ENCODE measurements around the gene ZNHIT2.
"Not testable (repeated sequence)": the region's sequence is repeated elsewhere in the genome, so short reads cannot be mapped to it uniquely, and the experiment has no call there.

Gene ZNHIT2

DNA sequence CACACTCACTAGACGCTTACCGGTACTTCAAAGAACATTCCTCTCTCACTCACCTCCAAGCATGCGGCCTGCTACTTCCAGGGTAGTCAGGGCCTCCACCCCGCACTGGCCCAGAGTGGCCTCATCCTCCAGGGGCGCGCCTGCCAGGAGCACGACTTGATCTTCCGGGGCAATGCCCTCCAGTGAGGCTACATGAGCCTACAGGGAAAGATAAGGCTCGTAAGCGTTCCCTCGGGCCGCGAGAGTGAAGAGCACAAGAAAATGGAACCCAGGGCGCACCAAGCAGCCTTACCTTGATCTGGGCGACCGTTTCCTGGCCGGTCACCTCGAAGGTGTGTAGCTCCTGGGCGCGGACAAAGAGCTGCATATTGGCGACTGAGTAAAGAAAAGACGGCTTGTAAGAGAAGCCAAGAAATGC, 4.0 kb upstream of the ZNHIT2 start:
- no peak for DNase-seq (ENCODE audit: extremely low read depth in 1 of 2, low read depth in 1 of 2)

DNA sequence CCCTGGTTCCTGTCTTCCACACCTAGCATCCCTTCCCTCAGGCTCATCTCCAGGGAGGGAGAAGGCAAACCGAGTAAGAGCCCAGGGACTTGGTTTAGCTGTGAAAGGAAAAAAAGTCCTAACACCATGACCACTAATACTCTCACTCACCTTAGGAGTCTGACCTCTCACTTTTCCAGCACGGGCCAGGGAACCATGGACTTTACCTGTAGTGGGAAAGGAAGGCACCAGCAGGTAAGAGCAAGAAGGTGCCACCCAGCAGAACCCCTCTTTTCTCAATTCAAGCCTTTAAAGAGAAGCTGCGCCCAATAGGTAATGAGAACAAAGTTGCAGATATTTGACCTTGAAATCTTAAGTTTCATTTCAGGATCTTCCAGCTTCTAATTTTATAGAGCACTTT, 3.3 kb upstream of the ZNHIT2 start:
- DNase-seq (ENCODE audit: extremely low read depth in 1 of 2, low read depth in 1 of 2) = no peak

DNA sequence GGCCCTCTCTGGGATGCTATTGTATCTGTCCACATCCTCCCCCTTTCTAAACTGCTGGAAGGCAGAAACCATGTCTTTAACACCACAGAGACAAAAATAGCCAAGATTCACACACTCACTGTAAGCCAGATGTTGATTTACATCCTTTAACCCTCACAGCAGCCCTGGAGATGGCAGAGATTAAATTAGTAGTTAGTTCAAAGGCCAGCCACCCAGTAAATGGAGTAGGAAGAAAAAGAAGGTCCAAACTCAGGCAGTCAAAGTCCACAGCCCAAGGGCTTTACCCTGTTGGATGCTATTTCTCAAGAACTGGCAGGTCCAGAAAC, 2.1 kb upstream of the ZNHIT2 start:
- DNase-seq (ENCODE audit: extremely low read depth in 1 of 2, low read depth in 1 of 2) = no peak

GRCh38 chr11:65118891-65119669, 1.6 kb upstream of the ZNHIT2 start:
- not testable (repeated sequence) for DNase-seq (ENCODE audit: extremely low read depth in 1 of 2, low read depth in 1 of 2)

DNA sequence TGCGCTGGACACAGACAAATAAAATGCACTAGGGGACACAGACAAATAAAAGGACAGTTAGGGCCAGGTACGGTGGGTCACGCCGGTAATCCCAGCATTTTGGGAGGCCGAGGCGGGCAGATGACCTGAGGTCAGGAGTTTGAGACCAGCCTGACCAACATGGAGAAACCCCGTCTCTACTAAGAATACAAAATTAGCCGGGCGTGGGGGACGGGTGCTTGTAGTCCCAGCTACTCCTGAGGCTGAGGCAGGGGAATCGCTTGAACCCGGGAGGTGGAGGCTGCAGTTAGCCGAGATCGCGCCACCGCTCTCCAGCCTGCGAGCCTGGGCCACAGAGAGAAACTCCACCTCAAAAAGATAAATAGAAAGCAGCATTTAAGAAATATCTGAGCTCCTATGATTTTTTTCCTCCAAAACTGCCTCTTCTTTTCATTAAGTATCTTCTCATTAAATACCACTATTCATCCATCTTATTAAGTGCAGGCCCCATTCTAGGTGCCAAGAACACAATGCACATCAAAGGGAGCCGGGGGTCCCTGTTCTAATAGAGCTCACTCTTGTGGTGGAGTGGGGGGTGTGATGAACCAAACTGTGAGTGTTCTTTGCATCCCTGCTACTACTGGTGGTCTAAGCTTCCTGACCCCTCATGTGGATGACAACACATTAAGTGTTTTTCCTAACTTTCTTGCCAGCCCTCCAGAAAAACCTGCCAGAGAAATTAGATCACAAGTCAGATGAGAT, 766 bp upstream of the ZNHIT2 start:
- DNase-seq (ENCODE audit: extremely low read depth in 1 of 2, low read depth in 1 of 2) = no peak

DNA sequence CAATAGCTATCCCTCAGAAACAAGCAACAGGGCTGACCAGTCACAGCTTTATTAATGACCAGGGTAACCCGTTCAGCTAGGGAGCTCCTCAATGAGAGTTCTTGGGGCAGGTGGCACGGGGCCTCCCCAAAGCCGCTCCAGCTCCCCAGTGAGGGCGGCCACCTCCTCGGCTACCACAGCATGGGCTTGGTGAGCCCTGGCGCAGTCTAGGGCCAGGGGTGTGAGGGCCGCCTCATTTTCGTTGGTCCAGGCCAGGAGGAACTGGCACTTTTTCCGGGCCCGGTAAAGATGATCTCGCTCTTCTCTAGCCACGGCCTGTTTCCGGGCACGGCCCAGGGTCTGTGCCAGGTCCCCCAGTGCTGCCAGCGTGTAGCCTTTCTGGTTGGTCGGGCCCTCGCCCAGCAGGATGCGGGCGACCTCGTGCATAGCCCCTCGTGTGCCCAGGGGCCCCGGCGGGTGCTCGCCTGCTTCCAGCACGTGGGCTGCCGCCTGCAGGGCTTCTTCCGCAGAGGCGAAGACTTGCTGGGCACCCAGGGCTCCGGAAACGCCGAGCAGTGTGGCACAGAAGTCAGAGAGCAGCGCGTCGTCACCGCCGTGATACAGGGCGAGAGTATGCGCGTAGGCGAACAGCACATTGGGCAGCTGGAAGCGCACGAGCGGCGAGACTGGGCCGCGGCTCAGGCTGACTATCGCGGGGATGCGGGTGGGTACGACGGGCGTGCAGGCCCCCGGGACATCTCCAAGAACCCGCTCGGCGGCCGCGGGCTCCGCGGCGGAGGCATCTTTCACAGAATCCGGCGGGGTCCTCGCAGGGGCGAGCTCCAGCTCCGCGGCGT, 913 bp downstream of the ZNHIT2 start:
- DNase-seq (ENCODE audit: extremely low read depth in 1 of 2, low read depth in 1 of 2) = peak in 1 of 2 donors; percentile 62

- DNase-seq (ENCODE audit: extremely low read depth in 1 of 2, low read depth in 1 of 2) = no peak
Observed at GRCh38 chr11:65115361-65116082, 2.0 kb downstream of the ZNHIT2 start.

DNA sequence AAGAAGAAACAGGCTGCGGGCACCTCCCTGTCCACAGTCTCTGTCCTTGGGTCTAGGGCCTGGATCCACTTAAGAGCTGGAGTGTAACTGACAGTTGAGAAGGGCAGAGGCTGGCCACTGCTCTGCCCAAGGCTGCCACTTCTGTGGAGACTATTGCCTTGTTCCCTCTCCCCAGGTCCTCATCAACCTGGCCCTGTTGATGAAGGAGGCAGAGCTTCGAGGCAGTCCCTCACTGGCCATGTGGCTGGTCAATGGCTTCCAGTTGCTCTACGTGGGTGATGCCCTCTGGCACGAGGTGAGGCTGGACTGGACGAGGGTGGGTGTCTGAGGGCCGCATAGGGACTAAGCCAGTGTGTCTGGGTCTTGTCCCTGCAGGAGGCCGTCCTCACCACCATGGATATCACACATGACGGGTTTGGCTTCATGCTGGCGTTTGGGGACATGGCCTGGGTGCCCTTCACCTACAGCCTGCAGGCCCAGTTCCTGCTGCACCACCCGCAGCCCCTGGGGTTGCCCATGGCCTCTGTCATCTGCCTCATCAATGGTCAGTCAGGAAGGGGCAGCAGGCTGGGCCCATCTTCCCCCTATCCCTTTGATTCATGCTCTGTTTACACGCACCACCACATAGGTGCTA, 2.8 kb downstream of the ZNHIT2 start:
- no peak for DNase-seq (ENCODE audit: extremely low read depth in 1 of 2, low read depth in 1 of 2)

DNA sequence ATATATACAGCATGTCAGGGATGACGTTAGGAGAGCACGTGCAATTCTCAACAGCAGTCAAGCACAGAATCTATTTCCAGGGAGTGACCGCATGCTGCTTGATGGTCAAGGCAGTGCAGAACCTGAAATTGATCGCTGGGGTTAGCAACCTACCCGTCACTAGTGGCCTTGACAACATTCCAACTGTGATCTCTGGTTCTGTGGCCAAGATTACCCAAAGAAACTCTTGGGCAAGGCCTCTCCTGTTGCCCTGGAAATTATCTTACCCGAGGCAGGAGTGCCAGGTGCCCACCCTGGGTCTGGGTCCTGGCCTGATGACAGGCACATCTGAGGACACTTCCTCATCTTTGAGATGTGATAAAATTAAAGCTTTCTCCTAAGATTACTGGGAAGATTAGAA, 3.7 kb downstream of the ZNHIT2 start:
- no peak for DNase-seq (ENCODE audit: extremely low read depth in 1 of 2, low read depth in 1 of 2)

DNA sequence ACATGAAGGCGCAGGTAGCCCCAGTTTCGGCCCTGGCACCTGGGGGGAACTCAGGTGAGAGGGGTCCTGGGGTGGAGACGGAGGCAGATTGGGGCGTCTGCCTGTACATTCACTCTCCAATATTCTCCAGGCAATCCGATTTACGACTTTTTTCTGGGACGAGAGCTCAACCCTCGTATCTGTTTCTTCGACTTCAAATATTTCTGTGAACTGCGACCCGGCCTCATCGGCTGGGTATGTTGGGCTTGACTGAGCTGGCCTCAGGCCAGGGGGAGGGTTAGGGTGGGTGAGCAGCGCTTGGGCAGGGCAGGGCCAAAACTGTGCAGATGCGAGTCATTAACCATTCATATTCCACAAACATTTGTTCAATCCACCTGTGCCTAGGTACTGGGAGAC, 4.1 kb downstream of the ZNHIT2 start:
- DNase-seq (ENCODE audit: extremely low read depth in 1 of 2, low read depth in 1 of 2) = no peak

DNA sequence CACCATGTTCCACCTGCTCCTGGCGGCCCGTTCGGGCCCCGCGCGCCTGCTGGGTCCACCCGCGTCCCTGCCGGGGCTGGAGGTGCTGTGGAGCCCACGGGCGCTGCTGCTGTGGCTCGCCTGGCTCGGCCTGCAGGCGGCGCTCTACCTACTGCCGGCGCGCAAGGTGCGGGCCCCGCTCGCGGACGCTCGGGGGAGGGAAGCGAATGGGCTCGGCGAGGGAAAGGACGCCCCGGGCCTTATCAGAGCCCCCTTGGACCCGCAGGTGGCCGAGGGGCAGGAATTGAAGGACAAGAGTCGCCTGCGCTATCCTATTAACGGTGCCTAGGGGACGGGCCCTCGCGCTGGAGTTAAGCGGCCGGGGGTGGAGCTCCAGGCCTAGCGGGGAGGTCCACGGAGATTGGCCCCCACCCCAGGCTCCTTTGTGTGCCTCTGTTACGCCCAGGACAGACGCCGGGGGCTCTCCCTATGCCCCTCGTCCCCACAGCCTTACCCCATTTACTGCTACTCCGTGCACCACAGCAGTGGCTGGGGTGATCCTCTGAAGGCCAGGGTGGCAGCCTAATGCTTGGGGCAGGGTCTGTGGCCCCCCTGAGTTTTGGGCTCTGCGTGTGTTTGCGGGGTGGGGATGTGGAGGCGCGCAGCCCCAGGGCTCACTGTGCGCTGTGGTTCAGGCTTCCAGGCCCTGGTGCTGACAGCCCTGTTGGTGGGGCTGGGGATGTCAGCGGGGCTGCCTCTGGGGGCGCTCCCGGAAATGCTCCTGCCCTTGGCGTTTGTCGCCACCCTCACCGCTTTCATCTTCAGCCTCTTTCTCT, 4.7 kb downstream of the ZNHIT2 start:
- no peak for DNase-seq (ENCODE audit: extremely low read depth in 1 of 2, low read depth in 1 of 2)

- peak; percentile 87 to 95 for DNase-seq (ENCODE audit: extremely low read depth in 1 of 2, low read depth in 1 of 2)
Observed at GRCh38 chr11:65111744-65112545, 5.6 kb downstream of the ZNHIT2 start, which contains the start of gene TM7SF2. Gene TM7SF2 (plus strand): TSS chr11:65111872. CDS start chr11:65112016, 144 bp downstream.

DNA sequence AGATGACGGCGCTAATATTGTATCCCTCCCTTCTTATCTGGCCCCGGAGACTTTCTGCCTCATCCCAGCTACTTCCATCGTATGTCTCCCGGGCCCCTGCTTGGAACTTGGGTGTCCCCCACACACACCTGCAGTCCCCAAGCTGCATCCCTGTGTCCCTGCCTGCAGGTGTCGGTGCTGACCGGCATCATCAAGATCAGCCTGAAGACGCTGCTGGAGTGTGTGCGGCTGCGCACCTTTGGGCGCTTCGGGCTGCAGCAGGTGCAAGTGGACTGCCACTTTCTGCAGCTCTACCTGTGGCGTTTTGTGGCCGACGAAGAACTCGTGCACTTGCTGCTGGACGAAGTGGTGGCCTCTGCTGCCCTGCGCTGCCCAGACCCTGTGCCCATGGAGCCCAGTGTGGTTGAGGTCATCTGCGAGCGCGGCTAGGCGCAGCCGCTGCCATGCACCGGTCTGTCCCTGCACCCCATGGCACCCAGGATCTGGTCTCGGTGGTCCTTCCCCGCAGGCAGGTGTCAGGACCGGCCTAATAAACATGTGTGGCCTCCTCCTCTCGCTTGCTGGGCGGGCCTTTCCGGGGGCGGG, 6.2 kb downstream of the ZNHIT2 start:
- no peak for DNase-seq (ENCODE audit: extremely low read depth in 1 of 2, low read depth in 1 of 2)

- peak; percentile 78 to 85 for DNase-seq (ENCODE audit: extremely low read depth in 1 of 2, low read depth in 1 of 2)
Observed at GRCh38 chr11:65110354-65110861, 7.1 kb downstream of the ZNHIT2 start.

- no peak for DNase-seq (ENCODE audit: extremely low read depth in 1 of 2, low read depth in 1 of 2)
Observed at GRCh38 chr11:65109231-65110198, 8.0 kb downstream of the ZNHIT2 start.

DNA sequence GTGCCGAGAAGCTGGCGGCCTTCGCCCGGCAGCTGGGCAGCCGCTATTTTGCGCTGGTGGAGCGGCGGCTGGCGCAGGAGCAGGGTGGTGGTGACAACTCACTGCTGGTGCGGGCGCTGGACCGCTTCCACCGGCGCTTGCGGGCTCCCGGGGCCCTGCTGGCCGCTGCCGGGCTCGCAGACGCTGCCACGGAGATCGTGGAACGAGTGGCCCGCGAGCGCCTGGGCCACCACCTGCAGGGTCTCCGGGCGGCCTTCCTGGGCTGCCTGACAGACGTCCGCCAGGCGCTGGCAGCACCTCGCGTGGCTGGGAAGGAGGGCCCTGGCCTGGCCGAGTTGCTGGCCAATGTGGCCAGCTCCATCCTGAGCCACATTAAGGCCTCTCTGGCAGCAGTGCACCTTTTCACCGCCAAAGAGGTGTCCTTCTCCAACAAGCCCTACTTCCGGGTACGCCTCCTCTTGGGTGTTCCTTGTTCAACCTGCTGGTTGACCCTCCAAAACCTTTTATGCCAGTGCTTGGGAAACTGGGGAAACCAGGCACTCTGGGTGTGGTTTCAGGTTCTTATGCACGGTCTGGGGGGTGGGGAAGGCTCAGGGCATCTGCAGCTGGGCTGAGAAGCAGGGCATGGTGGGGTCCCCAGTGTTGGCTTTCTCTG, 8.9 kb downstream of the ZNHIT2 start:
- no peak for DNase-seq (ENCODE audit: extremely low read depth in 1 of 2, low read depth in 1 of 2)

Data from stimulated activated CD8-positive, alpha-beta memory T cell treated with anti-CD3 and anti-CD28 coated beads, Interleukin-7, amount 100 ng/mL, for 48 hours (primary cell).